Activated gamma-delta T cell treated with Interleukin-2 at 50 U/mL for 16 hours (primary cell): Measurements from ENCODE around the gene FAM9A.
A peak's percentile ranks its signal among the peaks of the same experiment; 100 is the strongest.
"Not testable (repeated sequence)": the region's sequence is repeated elsewhere in the genome, so short reads cannot be mapped to it uniquely, and the experiment has no call there.

Experiments used
- DNase-seq: peaks from one replicate; pipeline ENCODE4 v3.0.0-alpha.2; 2020

Gene FAM9A

GRCh38 chrX:8800351-8800750, 832 bp downstream of the FAM9A start:
- not testable (repeated sequence) for DNase-seq

GRCh38 chrX:8799281-8799680, 1.9 kb downstream of the FAM9A start:
- not testable (repeated sequence) for DNase-seq

DNA sequence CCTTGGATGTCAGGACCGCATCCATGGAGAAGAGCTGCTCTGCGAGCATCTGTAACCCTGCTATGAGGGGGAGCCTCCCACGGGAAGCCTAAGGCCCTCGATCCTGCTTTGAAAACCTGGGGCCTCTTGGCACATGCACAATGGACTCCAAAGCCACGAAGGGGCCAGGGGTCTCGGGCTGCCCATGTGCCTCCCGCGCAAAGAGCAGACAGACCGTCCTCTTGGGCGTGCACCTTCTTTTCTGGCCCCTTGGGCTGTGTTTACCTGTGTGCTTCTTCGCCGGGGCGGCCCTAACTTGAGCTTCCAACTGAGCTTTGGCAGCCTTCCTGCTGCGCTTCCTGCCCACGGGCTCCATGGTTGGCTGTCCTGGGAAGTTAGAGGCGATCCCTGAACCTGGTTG, 2.5 kb downstream of the FAM9A start:
- not testable (repeated sequence) for DNase-seq

DNA sequence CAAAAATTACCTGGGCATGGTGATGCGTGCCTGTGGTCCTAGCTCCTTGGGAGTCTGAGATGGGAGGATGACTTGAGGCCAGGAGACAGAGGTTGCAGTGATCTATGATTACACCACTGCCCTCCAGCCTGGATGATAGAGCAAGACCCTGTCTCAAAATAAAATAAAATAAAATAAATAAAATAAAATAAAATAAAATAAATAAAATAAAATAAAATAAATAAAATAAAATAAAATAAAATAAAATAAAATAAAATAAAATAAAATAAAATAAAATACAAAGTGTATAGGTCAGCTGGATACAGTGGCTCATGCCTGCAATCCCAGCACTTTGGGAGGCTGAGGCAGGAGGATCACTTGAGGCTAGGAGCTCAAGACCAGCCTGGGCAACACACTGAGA, 14.1 kb downstream of the FAM9A start:
- DNase-seq: not testable (repeated sequence)

DNA sequence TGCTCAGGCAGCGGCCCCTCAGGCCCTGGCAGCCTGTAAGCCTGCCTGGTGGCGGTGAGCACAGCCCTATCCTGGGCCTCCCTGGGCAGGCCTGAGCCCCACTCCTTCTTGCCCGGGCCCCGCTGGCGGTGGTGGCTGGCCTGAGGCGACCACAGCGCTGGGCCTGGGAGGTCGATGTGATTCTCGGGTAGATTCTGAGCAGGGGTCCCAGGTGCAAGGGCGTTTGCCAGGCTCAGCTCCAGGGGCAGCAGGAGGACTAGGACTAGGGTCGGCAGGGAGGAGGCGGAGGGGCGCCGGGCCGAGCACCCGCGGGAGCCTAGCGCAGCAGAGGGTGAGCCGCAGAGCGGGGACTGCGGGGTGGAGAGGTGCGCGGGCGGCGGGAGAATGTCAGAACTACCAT, 17.0 kb downstream of the FAM9A start:
- DNase-seq: no peak

DNA sequence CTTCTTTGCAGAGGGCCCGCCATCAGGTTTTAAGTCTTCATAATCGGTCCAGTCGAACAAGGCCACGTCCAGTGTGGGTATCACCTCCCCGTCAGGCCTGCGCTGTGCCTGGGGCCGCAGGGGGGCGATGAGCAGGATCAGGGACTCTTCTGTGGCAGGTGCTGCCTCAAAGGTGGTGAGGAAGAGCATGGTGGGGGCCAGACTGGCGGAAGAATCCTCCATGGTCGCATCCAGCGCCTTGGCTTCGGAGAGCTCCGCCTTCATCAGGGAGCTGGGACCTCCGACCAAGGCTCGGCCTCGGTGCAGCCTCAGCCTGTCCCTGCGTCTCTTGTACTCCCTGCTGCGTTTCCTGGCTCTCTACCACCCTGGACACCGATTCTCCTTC, 17.5 kb downstream of the FAM9A start:
- DNase-seq: no peak

DNA sequence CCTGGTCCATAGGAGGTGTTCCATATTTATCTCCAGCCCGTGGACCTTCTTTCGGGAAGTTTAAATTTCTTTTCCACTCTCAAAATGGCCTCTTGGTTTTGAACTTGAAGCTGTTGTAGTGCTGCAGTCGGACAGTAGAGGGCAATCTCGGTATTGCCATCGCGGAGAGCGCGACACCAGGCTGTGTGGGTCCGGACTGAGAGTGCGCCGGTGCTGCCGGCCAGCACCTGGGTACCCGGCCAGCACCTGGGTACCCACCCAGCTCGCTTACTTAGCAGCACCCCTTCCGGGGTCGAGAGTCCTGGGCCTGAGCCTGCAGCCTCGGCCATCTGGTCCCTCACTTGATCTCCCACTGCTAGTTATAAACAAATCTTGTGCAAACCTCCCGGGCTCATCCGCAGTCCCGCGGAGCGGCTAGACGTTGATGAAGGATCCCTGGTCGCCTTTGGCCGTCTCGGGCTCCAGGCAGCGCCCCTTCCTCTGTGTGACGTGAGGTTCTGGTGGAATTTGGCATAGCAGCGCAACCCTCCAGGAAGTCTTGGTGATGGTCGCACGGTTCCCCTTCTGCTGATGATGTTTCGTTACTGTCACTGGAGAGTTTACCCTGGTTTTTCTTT, 18.0 kb downstream of the FAM9A start:
- peak; percentile 26 for DNase-seq

DNA sequence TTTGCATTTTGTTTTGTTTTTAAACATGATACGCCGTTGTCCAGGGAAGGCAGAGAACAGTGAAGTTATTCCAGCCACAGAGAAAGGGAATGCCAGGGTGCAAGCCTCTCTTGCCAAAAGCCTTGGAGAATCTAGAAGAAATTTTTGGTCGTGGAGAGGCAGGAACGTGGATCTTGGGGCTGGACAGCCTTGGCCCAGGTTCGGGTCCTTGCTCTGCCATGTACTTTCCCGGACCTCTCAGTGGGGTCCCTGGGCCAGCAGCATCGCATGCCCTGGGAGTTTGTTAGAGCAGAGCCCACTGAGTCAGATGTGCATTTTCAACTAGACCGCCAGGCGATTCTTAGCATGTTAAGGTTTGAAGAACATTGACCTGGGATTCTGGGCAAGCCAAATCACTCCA, 18.6 kb downstream of the FAM9A start:
- DNase-seq: no peak

- DNase-seq: not testable (repeated sequence)
These were observed 19.3 kb downstream of the FAM9A start for GRCh38 chrX:8781921-8782320.

DNA sequence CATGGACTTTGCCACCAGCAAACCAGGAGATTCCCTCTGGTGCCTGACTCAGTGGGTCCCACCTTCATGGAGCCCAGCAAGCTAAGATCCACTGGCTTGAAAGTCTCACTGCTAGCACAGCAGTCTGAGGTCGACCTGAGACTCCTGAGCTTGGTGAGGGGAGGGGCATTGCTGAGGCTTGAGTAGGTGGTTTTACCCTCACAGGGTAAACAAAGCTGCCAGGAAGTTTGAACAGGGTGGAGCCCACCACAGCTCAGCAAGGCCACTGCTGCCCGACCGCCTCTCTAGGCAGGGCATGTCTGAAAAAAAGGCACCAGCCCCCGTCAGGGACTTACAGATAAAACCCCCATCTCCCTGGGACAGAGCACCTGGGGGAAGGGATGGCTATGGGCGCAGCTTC, 28.1 kb downstream of the FAM9A start:
- DNase-seq: no peak

DNA sequence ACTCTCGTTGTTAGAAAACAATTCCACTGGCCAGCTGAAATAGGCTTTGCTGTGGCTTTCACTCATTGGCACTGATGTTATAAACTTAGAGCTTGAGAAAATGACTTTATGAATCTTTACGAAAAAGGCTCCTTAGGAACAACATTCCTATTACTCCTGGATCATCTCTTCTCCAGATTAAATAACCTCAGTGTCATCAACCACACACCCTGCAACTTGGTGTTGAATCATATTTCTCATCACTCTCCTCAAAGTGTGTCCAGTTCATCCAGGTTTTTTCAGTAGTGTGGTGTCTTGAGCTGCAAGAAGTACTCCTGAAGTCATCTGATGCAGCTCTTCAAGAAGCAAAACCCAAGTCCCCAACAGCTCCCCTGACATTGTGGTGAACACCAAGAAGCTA, 41.2 kb downstream of the FAM9A start:
- no peak for DNase-seq

DNA sequence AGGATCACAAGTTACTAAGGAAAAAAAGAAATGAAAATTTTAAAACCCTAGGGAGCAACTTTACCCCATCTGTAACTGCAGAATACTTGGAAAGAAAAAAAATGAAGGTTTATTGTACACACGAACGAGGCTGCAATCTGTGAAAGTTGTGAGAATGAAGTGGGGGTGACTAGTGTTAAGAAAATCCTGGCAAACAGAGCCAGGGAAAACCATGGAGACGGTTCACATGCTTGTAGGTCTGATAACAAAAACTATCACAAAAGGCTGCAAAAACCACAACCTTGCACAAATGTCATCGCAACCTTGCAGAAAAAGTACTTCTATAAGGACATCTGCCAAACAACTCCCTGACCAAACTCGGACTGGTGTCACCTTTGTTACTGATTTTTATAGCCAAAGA, 42.5 kb downstream of the FAM9A start:
- DNase-seq: not testable (repeated sequence)

GRCh38 chrX:8757609-8758389, 43.4 kb downstream of the FAM9A start:
- not testable (repeated sequence) for DNase-seq

DNA sequence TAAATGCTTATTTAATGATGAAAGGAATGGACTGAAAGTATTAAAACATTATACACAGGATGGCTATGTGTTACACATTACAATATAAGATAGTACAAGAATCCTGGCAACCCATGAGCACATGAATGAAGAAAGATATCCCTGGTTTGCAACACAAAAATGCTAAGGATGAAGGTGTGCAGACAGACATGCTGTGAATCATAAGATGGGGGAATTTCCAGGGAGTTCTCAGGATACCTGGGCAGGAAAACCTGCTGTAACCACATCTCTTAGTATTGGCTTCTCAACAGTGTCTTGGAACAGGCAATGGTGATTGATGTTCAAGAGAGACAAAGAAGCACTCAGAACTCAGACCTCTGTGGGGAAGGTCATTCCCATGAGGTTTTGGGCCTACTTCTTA, 45.4 kb downstream of the FAM9A start:
- no peak for DNase-seq

GRCh38 chrX:8755116-8755515, 46.1 kb downstream of the FAM9A start:
- DNase-seq: no peak

DNA sequence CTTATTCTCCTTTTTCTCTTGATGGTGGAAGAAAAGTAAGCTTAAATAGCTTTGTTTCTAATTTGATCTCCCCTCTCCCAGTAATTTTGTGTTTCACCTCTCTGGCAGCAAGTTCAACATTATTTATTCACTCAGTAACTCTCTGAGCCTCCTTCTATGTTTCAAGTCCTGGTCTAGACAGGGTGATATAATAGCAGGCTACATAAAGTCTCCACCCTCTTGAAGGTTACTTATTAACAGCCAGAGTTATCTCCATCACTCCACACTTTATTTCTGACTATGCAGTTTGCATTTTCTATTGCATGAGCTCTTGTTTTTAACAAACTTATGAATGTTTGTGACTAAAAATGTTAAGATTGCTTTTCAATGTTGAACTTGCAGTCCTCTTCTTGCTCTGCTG, 51.5 kb downstream of the FAM9A start:
- no peak for DNase-seq

- no peak for DNase-seq
These were observed 52.3 kb downstream of the FAM9A start for GRCh38 chrX:8748855-8749254.

DNA sequence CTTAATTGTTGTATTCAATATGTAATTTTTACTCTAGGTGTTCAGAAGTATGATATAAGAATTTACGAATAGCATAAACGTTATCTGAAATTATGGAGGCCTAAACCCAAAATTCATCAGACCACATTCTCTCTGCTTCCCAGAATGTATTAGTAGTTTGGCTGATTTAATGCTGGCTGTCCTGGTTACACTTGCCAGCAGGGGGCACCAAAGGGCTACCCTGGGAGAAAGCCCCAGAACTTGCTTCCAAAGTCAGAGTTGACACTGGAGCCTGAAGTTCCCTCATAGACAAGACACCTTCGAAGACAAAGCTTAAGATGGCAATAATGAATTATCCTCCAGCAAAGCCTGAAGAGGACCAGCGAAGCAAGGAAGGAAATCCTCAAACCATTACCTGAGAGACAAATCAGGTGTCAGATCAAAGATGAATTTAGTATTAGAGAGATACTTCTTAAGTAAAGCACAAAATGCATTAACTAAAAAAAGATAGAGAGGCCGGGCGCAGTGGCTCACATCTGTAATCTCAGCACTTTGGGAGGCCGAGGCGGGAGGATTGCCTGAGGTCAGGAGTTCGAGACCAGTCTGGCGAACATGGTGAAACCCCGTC, 58.0 kb downstream of the FAM9A start:
- DNase-seq: peak; percentile 63

DNA sequence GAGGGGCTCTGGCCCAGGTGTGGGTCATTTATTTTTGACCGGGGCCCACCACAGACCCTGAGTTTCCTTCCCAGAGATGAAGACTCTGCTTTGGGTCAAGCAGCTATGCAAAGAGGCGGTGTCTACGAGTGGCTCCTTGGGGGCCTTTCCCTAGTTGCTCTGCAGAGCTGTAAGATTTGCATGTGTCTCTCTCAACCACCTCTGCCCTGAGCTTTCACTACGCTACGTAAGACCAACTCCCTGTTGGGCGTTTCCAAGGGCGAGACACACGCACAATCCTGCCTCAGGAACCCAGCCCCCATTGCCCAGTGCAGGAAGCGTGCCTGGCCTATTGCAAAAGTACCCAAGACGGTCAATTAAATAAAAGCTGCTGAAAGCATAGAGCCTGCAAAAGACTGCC, 59.2 kb downstream of the FAM9A start:
- no peak for DNase-seq
